NCI-H1694 treated with DMSO at 0.1 percent for 48 hours (cell line): ENCODE measurements around the gene LMTK3.

ENCODE experiments used
- DNase-seq: peaks from one replicate; lab custom pipeline; 2025; lab: John Stamatoyannopoulos, UW

The LMTK3 gene

DNA sequence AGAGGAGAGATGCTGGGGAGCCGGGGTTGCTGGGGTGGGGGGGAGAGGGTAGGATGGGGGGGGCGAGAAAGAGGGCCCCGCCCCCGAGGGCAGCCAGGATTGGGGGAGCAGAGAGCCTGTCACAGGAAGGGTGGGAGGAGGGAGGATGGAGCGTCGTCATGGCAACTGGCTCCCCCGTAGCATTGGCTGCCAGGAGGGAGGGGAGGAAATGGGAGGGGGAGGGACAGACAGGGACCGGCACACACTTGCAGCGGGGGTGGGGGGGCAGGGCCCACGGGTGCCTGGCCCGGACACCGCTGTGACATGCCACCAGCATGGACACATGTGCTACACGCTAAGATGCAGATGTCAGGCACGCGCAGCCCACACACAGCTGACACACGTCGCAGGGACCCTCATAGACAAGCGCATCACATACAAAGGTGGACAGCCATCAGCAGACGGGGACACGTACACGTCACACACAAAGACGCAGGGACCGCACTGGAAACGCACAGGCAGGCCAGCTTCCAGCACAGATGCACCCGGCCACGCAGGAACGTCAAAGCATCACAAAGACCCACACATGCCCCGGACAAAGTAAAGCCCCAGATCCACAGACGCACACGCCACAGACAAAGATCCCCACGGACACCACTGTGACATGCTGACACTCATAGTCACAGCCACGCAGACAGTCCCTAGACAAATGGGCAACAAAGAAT, at the start of gene LMTK3:
TSS of gene LMTK3 (minus strand) at position 36 of the 704 bp plus-strand sequence. CDS start 259 bp downstream, outside the sequence.
- peak; percentile 70 for DNase-seq

GRCh38 chr19:48561412-48561811, 49.8 kb upstream of the LMTK3 start:
- DNase-seq = no peak

DNA sequence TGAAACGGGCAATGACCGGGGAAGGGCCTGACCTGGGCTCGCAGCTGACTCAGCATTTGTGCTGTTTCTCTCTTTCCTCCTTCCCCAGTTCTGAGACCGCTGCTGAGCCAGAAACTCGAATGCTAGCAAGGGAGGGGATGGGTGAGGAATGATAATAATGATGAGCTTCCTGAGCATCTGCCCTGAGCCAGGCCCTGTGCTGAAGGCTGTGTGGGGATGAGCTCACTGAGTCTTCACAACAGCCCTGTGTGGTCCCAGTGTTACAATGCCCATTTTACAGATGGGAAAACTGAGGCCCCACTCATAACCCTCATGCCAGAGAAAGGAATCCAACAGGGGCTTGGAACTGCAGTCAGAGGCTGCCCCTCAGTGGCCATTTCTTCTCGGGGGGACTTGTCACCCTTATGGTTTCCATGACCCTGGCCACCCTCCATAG, 48.5 kb upstream of the LMTK3 start:
- no peak for DNase-seq

GRCh38 chr19:48558018-48558684, 46.5 kb upstream of the LMTK3 start:
- no peak for DNase-seq

DNA sequence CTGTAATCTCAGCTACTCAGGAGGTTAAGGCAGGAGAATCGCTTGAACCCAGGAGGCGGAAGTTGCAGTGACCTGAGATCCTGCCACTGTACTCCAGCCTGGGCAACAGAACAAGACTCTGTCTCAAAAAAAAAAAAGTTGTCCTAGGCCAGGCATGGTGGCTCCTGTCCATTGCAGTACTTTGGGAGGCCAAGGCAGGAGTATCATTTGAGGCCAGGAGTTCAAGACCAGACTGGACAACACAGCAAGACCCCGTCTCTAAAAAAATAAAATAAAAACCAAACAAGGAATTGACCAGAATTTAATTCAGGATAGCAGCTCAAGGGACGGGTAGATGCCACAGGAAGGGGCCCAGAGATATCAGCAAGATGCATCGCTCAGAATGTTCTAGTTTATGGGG, 45.2 kb upstream of the LMTK3 start:
- DNase-seq = no peak

GRCh38 chr19:48556163-48556562, 44.5 kb upstream of the LMTK3 start:
- DNase-seq = peak; percentile 21

DNA sequence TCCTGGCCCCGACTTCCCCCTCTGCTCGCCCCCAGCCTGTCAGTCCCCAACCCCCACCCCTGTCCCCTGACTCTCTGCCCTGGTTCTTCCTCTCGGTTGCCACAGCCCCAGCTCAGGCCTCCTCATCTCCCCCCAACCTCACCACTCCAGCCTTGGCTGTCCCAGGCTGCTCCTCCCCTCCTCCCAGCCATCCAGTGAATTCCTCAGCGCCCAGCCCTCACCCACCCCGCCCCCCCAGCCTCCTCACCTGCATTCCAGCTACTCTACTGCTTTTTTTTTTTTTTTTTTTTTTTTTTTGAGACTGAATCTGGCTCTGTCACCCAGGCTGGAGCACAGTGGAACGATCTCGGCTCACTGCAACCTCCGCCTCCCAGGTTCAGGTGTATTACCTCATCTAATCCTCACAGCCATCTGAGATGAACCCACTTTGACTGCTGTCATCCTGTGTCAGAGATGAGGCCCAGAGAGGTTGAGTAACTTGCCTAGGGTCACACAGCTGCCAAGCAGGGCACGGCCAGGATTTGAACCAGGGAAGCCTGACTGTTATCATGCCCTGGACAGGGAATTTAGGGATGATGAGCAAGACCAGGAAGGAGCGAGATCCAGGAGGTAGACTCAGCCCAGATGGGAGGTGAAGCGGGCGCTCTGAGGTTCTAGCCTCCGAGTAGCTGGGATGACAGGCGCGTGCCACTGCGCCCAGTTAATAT, 42.9 kb upstream of the LMTK3 start:
- no peak for DNase-seq

- DNase-seq = no peak
Observed at GRCh38 chr19:48553676-48554384, 42.2 kb upstream of the LMTK3 start.

DNA sequence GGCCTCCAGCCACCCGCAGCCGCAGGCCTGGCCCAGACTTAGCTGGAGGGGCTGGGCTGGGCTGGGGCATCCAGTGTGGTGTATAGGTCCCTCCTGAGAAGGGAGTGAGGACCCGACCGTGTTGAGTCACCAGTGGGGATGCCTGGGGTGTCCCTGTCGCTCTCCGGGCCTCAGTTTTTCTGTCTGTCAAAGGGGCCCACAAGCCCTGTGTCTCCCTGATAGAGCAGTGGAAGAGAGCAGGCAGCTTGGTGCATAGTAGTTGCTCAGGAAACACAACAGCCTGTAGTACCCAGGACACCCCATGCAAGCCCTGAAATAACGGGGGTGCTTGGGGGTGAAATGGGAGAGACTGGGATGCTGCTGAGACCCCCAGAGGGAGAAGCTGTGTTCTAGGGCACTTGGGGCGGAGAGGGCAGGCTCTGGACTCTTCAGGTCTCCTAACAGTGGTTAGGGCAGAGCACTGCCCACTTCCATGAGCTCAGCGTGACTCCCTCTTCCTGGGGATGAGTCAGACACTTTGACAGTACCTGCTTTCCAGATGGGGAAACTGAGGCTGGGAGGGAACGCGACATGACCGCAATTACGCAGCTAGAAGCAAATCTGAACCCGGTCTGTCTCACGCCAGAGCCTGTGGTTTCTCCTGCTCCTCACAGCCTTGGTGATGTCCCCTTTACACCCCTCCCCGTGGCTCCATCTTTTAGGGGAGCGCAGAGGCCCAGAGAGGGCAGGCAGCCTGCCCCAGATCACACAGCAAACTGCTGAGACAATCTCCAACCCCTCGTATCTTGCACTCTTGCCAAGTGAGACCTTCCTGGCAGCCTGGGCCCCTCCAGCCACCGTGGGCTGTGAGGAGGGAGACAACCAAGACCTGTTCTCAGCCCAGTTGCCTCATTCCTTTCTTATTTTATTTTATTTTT, 41.0 kb upstream of the LMTK3 start:
- DNase-seq = no peak

DNA sequence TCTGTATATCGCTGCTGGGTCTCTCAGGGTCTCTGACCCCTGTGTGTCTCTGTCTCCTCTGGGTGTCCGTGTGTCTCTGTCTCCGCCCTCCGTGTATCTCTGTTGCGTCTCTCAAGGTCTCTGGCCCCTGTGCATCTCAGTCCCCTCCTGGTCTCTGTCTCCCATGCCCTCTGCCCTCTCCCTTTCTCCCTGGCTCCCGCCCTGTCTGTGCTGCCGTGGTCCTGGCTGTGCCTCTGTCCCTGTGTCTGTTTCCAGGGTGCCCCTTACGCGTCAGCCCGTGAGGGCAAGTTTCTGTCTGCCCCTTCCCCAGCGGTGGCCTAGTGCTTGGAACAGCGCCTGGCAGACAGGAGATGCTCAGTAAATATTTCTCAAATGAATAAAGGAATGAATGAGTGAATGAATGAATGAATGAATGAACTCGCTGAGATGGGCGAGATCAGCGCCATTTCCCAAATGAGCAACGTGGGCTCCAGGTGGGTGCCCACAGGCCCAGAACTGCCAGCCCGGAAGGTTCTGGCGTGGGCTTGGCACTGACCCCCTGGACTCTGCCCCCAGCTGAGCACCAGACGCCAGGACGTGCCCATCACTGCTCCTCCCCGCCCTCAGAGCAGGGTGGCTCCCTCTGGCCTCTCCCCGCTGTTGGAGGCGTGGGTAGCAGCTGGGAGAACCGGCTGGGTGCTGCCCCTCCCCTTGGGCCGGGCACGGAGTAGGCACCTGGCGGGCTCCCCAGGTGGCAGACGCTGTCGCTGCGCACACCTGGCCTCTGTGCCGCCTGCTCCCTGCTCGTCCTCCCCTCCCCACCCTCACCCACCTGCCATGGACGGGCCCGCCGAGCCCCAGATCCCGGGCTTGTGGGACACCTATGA, 40.0 kb upstream of the LMTK3 start, which contains the start of gene SULT2B1:
TSS of gene SULT2B1 (plus strand) at position 736 of the 866 bp plus-strand sequence. CDS start at position 817, 81 bp downstream.
- DNase-seq = no peak

DNA sequence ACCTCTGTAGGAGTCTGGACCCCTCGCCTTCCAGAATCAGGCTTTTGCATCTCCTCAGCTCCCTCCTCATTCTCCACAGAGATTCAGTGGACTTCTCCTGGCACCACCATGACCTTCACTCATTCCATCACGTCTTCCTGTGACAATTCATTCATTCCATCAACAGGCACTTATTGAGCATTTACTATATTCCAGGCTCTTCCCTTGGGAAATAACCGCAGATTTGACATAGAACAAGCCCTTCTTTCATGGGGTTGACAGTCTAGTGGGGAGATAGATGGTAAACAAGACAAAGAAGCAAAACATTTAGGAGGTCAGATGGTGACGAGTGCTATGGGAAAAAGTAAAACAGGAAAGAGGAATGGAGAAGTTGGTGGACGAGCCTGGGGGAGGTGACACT, 37.7 kb upstream of the LMTK3 start:
- no peak for DNase-seq

DNA sequence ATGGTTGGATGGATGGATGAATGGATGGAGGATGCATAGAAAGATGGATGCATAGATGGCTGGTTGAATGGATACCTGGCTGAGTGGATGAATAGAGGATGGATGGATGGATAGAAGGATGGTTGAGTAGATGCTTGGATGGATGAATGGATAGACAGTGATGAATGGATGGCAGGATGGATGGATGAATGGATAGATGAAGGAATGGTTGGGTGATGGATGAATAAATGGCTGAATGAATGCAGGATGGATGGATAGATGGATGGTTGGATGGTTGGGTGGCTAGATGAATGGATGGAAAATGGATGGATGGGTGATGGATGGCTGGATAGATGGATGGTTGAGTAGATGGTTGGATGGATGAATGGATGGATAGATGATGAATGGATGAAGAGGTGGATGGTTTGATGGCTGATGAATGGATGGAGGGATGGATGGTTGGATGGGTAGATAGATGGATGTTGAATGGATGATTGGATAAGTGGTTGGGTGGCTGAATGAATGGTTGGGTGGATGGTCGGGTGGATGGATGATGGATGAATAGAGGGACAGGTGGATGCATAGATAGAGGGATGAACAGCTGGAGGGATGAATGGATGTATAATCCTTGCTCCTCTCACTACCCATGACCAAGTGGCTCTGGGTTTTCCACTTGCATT, 36.7 kb upstream of the LMTK3 start:
- no peak for DNase-seq

DNA sequence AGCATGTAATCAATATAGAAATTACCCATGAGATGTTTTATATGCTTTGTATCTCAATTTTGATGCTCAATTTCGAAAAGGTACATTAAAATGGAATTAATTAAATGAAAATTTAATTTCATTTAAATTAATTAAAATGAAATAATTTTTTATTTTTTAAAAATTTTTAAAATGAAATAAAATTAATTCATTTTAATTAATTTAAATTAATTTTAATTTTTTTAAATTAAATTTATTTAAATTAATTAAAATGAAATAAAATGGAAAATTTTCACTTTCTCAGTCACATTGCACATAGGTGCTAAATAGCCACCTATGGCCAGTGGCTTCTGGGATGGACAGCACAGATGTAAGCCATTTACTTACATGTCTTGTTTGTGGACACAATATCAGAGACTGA, 36.1 kb upstream of the LMTK3 start:
- no peak for DNase-seq

DNA sequence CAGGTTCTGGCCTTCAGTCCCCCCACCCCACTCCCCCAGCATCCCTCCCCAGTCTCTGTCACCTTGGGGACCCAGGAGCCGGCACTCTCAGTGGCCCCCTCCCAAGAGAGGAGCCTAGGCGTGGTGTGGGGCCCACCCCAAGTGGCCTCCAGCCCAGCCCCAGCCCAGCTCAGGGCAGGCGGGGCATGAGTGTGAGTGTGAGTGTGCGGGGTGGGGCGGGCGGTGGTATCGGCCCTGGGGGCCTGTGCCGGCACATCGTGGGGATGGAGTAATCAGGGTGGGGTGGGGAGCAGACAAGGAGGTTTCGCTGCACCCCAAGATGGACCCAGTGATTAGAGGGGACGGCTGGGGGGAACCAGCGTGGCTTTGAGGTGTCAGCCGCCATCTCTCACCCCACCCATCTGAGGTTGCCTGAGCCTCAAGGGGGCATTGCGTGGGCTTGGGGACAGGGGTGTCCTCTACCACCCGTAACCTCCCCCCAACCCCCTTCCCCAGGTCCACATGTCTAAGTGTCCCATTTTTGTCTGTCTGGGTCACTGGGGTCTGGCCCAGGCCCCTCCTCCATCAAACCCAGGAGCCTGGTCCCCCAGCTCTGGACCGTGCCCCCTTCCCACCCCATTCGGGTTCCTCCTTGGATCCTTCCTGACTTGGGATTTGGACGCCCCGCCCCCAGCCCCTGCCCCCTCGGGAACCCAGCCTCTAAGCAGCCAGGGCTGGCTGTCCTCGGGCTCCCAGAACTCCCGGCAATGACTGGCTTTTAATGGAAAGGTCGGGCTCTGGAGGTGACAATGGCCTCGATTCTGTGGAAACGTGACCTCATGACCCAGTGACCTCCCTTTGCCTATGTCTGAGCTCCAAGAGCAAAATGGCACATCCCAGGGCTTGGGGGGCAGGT, 33.5 kb upstream of the LMTK3 start:
- no peak for DNase-seq

GRCh38 chr19:48543121-48543710, 31.6 kb upstream of the LMTK3 start:
- DNase-seq = no peak

GRCh38 chr19:48541813-48542212, 30.2 kb upstream of the LMTK3 start:
- no peak for DNase-seq

- DNase-seq = peak; percentile 30
Observed at GRCh38 chr19:48540110-48540509, 28.5 kb upstream of the LMTK3 start.

- DNase-seq = peak; percentile 30
Observed at GRCh38 chr19:48539503-48540096, 28.0 kb upstream of the LMTK3 start.
